ENCODE results near the gene MCAT.

The MCAT gene, protein sequence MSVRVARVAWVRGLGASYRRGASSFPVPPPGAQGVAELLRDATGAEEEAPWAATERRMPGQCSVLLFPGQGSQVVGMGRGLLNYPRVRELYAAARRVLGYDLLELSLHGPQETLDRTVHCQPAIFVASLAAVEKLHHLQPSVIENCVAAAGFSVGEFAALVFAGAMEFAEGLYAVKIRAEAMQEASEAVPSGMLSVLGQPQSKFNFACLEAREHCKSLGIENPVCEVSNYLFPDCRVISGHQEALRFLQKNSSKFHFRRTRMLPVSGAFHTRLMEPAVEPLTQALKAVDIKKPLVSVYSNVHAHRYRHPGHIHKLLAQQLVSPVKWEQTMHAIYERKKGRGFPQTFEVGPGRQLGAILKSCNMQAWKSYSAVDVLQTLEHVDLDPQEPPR

DNA sequence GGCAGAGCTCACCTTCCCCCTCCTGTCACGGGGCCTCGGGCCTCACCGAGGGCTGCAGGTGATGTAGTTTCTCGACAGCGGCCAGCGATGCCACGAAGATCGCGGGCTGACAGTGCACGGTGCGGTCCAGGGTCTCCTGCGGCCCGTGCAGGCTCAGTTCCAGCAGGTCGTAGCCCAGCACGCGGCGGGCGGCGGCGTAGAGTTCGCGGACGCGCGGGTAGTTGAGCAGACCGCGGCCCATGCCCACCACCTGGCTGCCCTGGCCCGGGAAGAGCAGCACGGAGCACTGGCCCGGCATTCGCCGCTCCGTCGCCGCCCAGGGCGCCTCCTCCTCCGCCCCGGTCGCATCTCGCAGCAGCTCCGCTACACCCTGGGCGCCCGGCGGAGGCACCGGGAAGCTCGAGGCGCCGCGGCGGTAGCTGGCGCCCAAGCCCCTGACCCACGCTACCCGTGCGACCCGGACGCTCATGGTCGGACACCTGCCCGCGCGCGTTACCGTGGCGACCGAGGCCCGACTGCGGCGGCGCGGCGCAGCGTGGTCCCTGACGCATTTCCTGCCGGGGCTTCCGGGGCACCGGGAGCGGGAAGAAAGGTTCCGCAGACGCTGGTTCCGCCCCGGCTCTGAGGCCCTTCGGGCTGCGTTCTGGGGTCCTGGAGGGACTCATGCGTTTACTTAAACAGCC, at the start of gene MCAT:
Gene MCAT, minus strand, starts transcription at position 519 of the 683 bp plus-strand sequence. Its CDS starts 50 bp downstream, at position 469.
- DNase-seq (ENCODE audit: low spot score) = peak; percentile 72

DNA sequence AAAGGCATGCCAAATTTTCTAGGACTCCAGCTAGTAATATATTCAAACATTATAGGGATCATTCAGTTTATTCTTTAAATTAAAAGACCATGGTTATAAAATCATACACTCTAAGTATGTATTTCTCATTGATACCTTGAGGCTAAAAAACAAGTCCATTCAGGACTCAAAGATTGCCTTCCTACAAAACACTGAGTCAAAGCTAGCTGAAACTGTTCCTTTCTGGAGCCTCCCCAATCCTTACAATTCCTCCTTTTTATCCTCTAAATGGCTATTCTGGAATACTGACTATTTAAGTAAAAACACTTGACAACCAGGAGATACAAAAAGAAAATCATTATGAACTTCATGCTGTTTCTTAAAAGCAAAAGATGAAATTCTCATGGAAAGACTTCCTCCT, 48.6 kb upstream of the MCAT start:
- no peak for DNase-seq (ENCODE audit: low spot score)

DNA sequence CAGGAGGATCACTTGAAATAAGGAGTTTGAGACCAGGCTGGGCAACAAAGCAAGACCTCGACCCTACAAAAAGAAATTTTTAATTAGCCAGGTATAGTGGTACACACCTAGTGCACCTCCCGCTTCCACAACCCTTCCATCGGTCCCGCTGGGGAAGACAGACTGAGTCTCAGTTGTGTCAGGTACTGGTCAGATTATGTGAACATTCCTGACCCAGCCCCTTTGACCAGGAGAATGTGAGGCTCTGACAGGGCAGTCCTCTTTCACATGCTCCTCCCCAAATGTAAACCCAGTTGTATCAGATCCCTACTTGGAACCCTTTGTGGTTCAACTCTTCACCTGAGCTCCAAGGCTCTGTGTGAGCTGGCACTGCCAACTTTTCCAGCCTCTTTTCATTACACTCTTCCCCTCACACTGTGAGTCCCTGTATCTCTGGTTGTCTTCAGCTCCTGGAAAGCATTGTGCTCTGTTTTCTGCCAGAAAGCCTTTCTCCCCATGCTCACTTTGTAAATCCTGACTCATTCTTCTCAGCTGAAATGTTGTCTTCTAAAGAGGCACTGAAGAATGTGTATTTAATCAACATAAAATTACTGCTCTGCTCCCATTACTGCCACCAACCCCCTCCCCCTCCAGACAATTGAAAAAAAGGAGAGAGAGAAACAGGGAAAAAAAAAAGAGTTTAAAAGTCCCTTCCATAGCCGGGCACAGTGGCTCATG, 45.8 kb upstream of the MCAT start:
- no peak for DNase-seq (ENCODE audit: low spot score)

DNA sequence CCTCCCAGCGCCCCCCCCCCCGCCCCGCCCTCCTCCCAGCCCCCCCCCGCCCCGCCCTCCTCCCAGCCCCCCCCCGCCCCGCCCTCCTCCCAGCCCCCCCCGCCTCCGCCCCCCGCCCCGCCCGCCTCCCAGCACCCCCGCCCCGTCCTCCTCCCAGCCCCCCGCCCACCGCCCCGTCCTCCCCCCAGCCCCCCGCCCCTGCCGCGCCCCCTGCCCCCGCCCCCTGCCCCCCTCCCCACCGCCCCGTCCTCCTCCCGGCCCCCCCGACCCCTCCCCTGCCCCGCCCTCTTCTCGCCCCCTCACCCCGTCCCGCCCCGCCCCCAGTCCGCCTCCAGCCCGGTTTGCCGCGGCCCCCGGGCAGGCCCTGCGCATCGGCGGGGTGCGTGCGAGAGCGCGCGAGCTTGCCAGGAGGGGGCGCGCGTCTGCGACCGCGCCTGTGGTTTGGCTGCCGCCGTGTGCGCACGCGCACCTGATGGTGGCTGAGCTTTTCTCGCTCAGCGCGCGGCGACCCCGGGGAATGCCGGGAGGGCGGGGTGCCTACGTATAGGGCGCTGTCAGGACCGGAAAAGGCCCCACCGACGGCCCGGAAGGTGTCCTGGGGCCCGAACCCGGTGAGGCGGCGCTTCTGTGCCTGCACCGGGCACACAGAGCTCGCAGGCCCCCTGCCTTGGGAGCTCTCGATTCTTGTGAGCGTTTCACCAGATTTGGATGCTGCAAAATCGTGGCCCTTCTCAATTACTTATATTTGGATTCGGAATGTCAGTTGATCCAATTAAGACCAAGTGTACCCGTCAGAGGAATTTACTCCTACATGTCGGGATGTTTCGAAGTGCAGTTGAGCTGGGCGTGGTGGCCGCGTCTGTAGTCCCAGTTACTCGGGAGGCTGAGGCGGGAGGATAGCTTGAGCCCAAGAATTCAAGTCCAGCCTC, 44.2 kb upstream of the MCAT start:
- DNase-seq (ENCODE audit: low spot score) = peak; percentile 90

DNA sequence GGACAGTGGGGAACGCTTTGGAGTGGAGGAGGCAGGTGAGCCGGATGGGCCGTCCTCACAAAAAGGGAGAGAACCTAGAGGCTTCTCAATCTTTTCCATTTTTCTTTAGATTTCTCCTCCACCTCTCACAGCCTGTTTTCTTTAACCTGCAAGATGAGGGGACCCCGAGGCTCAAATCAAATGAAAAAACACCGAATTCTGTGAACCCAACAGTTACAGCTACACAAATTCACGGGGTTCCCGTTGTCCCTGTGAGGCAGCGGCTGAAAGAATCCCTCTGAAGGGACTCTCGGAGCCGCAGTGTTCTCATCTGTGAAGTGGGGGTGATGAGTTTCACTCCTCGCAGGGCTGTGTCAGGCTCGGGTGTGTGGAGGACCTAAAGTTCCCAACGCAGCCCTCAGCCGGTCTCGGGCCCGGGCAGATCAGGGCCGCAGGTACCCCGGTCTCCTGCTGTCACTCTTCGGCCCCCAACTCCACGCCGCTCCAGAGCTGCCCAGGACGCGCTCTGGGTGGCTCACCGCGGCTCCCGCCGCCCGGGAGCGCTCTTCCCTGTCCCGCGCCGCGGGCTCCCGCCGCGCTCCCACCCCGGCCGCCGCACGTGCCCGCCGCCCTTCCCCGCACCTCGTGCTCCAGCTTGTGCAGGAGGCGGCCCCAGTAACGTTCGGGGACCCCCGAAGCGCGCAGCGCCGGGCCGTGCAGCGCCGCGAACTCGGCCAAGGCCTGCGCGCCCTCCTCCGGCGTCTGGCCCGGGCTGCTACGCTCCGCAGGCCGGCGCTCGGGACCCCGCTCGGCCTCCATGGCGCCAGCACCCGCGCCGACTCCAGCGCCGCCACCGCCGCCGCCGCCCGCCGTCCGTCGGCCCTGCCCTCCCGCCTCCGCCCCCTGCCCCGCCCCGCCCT, 43.3 kb upstream of the MCAT start, which contains the start of gene TTLL12:
Gene TTLL12, minus strand, starts transcription at position 863 of the 899 bp plus-strand sequence. Its CDS starts 65 bp downstream, at position 798.
- peak; percentile 28 for DNase-seq (ENCODE audit: low spot score)

DNA sequence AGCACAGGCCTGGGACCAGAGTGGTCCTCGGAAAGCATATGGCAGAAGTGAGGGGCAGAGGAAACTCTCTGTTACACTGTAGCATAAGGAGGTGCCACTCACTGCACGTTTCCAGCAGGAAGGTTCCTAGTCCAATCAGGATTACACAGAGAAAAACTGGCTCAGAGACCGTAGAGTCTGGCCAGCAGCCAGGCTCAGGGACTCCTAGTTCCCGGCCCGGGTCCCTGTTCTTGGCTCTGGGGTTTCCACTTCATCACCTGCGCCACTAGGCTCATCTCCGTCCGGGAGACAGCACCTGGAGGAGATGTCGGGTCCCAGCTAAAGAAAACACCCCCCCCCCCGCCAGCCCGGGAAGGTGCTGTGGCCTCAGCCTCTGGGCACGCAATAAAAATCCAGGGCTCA, 42.7 kb upstream of the MCAT start:
- peak; percentile 82 for DNase-seq (ENCODE audit: low spot score)

DNA sequence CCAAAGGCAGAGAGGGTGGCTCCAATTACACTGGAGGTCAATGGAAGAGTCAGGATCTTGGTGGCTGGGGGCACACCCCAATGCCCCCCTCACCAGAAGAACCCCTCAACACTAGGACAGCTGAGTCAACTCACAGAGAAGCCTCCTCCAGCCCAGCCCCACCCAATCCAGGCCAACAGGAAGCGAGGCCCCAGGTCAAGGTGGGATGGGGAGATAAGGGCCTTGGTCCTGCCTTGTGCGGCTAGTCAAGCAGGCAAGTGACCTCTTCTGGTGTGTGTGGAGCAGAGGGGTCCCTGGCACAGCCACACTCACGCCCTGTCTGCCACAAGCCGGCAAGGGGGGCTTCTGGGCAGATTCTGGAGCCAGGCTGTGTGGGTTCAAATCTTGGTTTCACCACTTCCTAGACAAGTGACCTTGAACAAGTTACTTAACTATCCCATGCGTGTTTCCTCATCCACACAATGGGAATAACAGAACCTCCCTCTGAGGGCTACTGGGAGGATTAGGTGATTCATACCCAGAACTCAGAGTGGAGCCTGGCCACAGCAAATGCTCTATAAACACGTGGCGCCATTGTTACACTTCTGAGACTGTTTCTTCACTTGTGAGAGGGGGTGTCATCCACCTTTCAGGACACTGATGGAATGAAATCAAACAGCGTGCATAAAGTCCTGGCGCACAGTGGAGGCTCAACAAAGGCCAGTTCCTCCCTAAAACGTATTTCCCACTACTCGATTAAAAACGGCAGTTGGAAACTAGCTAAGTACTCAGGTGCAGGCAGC, 40.5 kb upstream of the MCAT start:
- DNase-seq (ENCODE audit: low spot score) = no peak

DNA sequence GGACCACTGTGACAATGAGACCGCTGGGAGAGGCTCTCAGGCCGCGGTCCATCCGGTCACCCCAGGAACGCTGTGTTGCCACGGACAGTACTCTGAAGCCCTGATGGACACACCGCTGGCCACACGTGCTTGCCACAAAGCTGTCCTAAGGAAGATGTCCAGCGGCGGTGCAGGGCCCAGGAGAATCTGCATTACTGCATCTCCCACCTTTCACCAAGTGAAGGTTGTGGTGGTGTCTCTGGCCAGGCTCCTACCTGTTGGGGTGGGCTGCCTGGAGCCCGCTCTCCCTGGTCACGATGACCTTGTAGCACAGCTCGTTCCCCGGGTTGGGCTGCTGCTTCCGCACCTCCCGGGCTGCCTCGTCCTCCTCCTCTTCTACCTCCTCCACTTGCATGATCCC, 39.5 kb upstream of the MCAT start:
- no peak for DNase-seq (ENCODE audit: low spot score)

DNA sequence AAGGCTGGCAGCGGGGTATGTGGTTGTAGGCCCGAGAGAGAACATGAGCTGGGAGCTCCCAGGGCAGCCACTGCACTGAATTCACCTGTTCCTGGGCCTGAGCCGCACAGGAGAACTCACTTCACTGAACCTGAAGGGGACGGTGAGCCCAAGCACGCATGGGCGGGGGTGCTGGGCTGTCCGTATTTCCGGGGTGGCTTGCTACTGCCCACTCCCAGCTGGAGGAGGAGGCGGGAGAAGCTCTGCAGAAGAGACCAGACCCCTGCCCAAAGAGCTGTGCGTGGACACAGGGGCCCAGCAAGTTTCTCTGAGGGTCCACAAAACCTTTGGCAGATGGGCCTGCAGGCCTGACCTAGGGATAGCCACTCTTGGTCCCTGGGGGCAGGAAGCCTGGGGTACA, 38.9 kb upstream of the MCAT start:
- DNase-seq (ENCODE audit: low spot score) = no peak

DNA sequence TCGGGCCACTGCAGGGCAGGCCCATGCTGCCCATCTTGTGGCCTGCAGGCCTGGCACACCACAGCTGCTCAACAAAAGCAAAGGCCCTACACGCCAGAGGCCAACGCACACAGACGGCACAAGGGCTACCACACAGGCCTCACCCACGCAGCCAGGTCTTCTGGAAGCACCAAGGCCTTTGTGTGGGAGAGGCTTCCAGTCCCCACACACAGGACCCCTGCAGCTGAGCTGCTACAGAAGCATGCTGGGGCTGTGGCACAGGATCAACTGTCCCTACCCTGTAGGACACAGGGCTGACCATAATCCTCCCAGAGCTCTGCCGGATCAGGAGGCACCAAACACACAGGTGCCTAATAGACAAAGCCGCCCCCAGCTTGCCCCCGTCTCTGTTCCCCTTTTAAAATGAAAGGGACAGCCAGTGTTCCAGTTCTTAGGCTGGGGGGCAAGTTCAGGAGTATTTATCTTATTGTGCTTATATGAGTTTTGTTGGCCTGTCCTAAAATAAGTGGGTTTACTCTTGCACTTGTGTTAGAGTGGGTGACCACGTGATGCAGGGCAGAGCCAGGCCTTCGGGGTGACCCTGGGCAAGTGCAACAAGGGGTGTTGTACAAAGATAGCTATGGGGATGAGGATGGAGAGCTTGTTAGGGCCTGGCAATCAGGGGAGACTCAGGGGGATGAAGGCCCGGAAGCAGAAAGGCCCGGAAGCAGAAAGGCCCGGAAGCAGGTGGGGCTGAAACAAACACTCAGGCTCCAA, 38.3 kb upstream of the MCAT start:
- DNase-seq (ENCODE audit: low spot score) = no peak

DNA sequence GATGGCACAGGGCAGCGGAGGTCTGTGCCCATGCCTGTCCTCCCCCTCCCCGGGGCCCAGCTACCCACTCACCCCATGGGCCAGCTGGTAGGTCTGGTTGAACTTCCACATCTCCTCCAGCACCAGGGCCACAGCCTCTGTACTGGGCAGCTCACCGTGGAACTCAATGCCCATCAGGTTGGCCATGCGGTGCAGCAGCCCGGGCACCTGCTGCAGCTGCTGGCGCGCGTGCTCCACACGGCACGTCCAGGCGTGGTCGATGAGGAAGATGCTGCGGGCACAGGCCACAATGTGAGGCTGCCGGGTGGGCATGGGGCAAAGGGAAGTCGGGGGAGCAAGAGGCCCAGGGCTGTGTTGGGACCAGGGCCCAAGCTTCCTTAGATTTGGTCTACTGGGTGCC, 37.5 kb upstream of the MCAT start:
- no peak for DNase-seq (ENCODE audit: low spot score)

DNA sequence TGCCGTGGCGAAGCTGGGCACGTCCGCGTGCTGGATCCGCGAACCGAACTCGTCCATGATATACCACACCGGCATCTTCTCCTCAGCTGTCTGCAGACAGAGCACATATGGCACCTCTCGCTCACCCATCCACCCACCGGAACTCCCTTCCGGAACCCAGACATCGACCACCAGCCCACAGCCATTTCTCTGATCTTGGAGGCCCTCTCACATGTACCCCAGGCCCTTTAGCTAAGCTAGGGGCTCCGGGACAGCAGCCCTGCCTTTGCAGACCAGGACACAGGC, 36.7 kb upstream of the MCAT start:
- no peak for DNase-seq (ENCODE audit: low spot score)

DNA sequence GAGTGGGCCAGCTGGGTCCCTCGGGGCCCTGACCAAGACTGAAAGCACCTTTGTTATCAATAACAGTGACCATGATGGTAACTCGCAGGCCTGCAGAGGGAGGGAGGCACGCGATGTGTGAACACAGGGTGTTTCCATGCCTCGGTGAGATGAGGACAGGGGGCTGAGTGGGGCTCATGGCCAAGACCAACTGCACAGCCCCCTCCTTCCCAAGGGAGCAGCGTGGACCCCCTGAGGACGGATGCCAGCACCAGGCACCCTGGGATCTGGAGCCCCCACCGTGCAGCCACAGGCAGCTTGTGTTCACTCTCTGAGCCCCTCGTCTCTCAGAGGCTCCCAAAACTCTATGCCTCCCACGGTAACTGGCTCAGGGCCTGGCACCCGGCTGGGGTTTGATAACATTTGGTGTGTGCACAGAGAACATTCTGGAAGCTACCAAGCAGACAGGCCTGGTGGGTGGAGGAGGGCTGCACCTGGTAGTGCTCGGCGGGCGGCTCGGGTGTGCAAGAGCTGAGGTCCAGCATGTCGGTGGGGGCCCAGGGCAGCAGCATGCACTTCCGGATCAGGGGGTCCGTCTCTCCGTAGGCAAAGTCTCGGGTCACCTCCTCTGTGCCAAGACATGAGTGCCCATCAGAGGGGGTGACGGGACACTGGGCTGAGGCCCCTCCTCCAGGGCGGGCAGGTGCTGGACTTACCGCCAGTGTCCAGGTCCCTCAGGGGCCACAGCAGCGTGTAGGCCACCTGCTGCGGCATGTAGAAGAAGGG, 36.1 kb upstream of the MCAT start:
- DNase-seq (ENCODE audit: low spot score) = no peak

DNA sequence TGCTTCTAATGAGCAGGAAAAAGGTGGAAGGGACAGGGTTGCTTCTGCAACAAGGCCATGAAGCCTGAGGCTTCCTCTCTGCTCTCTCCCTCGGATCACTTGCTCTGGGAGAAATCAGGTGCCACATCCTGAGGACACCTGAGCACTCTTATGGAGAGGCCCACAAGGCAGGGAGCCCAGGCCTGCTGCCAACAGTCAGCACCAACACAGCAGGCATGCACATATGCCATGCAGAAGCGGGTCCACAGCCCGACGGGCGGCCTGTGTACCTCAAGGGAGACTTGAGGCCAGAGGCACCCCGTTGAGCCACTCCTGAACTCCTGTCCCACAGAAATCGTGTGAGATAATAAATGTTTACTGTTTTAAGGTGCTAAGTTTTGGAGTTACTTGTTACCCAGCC, 34.3 kb upstream of the MCAT start:
- DNase-seq (ENCODE audit: low spot score) = no peak

DNA sequence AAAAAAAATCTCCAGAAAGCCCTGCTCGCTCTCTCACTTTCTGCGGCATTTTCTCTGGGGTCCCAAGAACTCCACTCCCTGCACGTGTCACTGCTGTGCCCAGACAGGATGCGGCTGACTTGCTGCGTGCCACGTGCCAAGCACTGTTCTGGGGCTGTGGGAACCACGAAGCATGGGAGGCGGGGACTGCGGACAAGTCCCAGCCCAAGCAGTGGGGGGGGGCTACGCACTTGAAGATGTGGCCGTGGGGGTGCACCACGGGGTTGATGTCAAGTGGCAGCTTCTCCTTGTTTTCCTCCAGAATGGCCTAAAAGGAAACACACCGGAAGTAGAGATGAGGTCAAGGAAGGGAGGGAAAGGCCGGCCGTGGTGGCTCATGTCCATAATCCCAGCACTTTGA, 32.9 kb upstream of the MCAT start:
- no peak for DNase-seq (ENCODE audit: low spot score)

DNA sequence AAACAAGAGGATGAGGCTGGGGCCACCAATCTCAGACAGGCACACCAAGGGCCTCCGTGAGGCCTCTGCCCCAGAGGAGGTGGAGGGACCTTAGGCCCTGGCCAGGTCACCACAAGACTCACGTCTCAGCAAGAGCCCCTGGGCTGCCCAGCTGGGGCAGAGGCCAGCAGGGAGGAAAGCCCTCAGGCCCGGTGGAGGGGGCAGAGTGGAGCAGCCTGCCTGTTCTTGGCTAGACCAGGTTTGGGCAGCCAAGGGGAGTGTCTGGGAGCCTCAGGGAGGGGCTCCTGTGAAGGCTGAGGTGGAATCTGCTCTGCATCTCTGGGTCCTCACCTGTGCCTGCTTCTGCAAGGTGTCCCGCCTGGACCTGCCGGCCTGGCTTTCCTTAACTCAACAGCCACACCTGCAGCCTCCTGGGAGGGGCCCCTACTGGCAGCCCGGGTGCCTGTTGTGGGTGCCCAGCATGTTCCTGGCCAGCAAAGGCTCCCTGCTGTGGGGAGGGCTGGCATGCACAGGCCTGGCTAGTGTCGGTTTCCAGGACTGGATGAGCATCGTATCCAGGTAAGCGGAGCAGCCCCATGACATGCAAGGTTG, 31.8 kb upstream of the MCAT start:
- DNase-seq (ENCODE audit: low spot score) = no peak

DNA sequence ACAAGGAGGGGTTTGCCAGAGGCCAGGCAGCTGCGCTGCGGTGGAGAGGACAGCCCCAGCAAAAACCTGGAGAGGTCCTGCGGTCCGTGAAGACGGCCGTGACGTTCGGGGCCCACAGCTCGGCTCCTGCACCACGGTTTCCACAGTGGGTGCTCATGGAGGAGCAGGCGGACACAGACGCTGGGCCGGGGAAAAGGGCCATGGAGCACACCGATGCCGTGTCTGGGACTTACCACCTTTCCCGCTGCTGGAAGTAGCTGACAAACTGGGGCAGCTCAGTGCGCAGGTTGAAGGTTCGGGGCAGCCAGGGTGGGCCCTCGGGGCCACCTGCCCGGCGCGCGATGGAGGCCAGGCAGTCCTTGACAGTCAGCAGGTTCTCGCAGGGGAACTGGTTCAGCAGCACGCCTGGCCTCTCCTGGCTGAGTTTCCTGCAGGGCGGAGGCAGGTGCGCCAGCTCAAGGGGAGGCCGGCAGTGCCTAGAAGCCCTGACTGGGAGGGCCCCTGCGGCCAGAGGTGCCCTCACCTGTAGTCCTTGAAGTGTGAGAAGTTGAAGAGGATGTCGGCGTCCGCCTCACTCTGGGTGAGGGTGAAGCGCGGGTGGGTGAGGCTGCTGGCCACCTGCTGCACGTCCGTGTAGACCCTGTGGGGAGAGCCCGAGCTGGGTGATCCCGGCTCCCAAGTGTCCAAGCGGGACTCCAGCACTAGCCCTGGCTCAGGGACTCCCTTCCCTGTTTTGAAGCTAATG, 30.9 kb upstream of the MCAT start:
- no peak for DNase-seq (ENCODE audit: low spot score)
